GM19025 (cell line): ENCODE results near the gene B4GALNT3.
A peak's percentile ranks its signal among the peaks of the same experiment; 100 is the strongest.

Experiments used
- ATAC-seq: cut with Tn5 transposase; IDR thresholded peaks from one replicate; pipeline ENCODE4 v1.9.1; 2021; ENCODE audit warnings: mild to moderate bottlenecking, low read depth, moderate library complexity; ENCODE audit not compliant: unreplicated experiment

Gene B4GALNT3

DNA sequence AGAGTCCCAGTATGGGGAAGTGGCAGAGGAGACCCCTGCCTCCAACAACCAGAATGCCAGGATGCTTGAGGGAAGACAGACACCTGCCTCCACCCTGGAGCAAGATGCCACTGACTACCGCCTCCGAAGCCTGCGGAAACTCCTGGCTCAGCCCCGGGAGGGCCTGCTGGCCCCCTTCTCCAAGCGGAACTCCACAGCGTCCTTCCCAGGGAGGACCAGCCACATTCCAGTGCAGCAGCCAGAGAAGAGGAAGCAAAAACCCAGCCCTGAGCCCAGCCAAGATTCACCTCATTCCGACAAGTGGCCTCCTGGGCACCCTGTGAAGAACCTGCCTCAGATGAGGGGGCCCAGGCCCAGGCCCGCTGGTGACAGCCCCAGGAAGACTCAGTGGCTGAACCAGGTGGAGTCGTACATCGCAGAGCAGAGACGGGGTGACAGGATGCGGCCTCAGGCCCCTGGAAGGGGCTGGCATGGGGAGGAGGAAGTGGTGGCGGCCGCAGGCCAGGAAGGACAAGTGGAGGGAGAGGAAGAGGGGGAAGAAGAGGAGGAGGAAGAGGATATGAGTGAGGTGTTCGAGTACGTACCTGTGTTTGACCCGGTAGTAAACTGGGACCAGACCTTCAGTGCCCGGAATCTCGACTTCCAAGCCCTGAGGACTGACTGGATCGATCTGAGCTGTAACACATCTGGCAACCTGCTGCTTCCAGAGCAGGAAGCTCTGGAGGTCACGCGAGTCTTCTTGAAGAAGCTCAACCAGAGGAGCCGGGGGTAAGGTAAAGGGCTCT lies 93.7 kb downstream of the B4GALNT3 start:
- ATAC-seq, result no peak

GRCh38 chr12:554001-554285 lies 94.2 kb downstream of the B4GALNT3 start:
- no peak for ATAC-seq

DNA sequence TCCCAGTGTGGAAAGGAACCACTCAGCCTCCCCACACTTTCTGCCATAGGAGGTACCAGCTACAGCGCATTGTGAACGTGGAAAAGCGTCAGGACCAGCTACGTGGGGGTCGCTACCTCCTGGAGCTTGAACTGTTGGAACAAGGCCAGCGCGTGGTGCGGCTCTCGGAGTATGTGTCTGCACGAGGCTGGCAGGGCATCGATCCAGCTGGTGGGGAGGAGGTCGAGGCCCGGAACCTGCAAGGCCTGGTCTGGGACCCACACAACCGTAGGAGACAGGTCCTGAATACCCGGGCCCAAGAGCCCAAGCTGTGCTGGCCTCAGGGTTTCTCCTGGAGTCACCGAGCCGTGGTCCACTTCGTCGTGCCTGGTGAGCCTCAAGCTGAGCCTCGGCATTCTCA lies 96.8 kb downstream of the B4GALNT3 start:
- no peak for ATAC-seq

- no peak for ATAC-seq
Observed at GRCh38 chr12:558580-558979, 98.8 kb downstream of the B4GALNT3 start.

DNA sequence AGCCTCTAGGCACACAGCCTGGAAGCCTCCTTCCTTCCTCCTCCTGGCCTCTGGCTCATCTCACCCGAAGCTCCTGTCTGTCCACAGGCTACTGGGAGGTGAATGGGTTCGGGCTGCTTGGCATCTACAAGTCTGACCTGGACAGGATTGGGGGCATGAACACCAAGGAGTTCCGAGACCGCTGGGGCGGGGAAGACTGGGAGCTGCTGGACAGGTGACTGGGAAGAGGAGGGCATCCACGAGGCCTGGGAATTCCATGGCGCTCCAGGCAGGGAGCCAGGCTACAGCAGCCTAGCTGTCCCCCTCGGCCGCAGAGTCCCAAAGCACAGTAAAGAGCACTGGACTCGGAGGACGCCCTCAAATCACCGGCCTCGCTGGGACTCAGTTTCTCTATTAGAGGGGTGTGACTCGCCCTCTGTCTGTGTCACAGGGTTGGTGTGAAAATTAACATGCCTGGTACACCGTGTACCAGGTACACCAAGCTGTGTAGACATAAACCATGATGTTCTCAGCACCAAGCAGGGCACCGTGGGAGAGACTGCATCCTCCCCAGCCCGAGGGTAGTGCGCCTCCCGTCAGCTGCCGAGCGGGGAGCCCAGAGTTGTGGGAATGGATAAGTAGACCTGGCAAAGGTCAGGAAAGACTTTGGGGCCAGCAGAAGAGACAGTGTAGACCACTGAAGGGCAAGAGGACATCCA lies 99.6 kb downstream of the B4GALNT3 start:
- no peak for ATAC-seq

DNA sequence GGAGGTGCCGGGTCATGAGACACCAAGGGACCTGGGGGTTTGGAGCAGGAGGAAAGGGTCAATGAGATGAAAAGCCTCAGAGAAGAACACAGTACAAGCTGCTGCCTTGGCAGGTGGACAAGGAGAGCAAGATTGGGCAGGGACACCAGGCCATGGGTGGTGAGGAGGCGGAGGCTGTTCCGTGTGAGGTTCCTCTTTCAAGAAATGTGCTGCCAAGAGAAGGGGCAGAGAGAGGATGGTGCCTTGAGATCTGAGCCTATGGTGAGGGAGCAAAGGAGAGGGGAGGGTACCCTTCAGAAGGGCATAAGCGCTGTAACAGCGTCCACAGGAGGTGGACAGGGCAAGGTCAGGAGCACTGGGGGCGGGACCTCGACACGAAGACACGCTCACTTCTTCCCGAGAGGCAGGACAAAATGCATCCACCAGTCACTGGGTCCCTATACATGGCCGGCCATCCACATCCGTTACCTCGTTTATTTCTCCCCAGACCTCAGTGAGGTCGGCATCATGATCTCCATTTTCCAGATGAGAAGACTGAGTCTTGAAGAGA lies 100.2 kb downstream of the B4GALNT3 start:
- no peak for ATAC-seq

DNA sequence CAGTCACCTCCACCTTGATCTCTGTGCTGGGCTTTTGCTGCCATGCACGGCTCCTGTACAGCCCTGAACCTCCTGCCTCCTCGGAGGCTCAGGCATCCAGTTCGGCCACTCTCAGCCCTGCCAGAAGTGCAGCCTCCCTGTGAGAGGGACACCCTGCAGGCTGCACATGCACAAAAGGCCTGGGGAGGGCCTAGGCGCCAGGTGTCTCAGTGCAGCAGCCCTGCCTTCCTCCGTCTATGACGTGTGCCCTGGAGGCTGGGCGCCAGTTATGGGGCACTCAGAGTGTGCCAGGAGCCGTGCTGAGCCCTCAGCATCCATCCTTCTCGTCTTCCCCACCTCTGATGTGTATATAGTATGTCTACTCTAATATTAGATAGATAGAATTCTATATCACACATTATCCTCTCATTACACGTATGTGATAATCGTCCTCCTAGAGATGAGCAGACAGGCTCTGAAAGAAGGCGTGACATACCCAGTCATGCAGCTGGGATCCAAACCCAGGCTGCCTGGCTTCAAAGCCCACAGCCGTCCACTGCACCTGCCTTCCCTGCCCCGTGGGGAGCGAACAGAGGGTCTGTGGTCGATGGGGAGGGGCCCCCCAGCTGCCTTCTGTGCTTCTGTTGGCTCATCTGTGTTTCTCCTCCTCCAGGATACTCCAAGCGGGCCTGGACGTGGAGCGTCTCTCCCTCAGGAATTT lies 101.1 kb downstream of the B4GALNT3 start:
- no peak for ATAC-seq

DNA sequence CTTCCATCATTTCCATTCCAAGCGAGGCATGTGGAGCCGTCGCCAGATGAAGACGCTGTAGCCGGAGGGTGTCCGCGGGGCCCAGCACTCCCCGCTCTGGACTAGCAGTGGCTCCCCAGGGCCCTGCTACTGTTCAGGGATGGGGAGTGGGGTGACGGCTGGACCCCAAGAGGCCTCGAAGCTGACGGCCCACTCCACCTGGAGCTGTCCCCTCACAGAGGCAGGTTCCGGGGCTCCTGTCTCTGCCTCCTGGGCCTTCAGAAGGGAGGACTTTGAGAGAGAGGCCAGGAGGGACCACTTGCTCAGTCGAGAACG lies 101.6 kb downstream of the B4GALNT3 start:
- no peak for ATAC-seq

- ATAC-seq, result no peak
Observed at GRCh38 chr12:561908-562593, 102.3 kb downstream of the B4GALNT3 start.

DNA sequence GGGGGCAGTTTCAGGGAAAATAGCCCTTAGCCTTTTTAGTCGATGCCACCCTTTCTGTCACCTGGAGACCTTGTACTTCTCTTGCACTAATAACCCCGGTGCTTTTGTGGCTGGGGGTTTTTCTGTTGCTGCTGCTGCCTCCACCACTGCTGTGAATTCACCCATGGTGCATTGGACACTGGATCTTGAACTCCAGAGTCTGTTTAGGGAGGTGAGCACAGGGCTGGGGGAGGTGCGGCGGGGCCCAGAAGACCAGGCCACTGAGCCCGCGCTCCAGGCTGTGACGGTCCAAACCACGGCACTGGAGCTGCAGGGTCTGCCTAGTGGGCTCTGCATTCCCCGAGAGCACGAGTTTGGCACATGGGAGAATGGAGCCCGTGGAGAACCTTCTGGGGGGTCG lies 102.9 kb downstream of the B4GALNT3 start:
- ATAC-seq, result no peak

DNA sequence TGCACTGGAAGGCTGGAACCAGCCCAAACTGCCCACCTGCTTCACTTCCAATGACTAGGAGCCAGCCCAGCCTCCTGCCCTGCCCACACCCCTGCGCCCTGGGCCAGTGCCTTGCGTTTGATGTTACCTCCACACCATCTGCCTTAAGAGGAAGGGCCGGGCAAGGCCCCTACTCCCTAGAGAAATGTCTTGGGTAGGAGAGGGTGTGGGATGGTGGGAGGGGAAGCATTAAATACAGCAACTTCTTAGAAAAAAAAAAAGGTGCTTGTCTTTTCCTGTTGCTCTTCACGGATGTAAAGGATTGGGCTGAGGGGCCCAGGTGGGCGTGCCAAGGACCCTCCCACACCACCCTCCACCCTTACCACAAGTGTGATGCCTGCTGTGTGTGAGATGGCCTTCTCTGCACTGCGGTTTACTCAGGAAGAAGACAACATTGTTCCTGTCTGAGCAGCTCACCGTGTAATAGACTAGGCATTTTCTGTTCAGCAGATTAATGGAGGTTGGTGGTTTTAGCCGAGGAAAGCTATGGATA lies 103.6 kb downstream of the B4GALNT3 start:
- no peak for ATAC-seq

DNA sequence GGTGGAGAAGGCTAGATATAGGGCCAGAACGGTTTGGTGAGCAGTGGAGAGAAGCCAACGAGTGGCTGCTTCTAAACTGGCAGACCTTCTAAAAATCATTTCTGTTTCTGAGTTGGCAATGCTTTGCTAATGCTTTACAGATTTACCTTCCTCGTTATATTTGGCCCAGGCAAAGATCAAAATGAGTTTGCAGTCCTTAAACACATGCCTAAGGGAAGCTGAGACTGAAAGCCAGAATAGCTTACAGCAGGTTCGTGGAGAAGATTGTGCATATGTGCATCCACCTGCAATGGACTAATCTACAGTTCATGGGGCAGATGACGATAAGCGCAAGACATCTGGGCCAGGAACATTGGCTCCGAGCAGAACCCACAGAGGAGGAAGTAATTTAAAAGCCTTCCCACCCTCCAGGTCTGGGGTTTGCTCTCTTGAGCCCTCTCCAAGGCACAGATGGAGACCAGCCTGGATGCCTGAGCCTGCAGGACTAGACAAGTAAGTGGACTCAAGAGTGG lies 104.1 kb downstream of the B4GALNT3 start:
- no peak for ATAC-seq

DNA sequence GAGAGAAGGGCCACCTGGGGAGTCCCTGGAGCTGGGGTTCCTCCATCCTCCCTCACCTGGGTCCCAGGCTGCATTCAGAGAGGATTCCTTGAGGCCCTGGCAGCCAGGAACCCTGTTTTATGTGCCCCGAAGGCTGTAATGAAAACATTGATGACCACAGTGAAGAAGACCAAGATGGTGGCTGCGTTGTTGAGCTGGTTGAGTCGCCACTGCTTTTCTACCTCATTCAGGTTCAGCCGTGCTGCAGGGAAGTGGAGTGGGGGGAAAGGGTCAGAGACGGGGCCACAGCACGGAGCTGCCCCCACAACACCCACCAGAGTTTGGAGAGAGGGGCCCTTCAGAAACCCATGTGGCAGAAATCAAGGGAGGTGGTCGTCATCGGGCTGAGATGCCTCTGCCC lies 105.4 kb downstream of the B4GALNT3 start:
- no peak for ATAC-seq

DNA sequence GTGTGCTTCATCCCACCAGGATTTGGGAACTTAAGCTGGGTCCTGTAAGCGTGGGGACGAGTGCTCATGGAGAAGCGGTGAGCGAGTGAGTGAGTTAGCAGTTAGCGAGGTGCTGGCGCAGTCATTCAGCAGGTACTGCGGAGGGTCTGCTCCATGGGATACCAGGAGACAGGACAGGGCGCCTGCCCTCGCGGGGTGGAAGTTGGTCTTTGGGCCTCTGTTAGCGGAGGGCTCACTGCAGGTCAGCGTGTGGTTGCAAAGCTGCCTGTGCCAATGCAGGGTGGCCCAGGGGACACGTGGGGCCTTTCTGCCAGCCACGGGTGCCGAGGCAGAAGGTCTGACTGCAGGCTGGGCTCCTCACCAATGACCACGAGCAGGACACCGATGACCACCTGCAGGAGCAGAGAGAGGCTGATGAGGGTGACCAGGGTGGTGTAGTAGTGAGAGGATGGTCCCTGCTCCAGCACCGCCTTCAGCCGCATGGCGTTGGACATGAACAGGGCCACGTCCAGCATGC lies 105.9 kb downstream of the B4GALNT3 start:
- ATAC-seq, result no peak

DNA sequence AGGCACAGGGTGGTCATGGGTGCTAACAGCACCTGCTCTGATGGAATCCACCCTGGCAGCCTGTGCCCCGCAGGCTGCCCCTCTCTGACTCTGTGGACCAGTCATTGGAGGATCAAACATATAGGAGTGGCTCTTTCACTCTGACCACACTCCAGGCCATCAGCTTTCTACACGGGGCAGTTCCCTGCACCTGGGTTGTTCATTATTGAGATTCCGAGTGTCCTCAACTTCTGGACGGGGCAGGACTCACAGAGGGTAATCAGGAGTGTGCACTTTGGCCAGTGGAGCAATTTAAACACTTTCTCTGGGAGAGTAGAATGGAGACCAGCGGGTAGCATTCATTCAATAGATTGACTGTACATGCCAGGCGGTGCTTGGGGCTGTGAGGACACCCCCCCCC lies 108.7 kb downstream of the B4GALNT3 start:
- ATAC-seq, result no peak

GRCh38 chr12:569091-569676 lies 109.4 kb downstream of the B4GALNT3 start:
- no peak for ATAC-seq

- peak; percentile 60 for ATAC-seq
Observed at GRCh38 chr12:569803-570434, 110.2 kb downstream of the B4GALNT3 start.

DNA sequence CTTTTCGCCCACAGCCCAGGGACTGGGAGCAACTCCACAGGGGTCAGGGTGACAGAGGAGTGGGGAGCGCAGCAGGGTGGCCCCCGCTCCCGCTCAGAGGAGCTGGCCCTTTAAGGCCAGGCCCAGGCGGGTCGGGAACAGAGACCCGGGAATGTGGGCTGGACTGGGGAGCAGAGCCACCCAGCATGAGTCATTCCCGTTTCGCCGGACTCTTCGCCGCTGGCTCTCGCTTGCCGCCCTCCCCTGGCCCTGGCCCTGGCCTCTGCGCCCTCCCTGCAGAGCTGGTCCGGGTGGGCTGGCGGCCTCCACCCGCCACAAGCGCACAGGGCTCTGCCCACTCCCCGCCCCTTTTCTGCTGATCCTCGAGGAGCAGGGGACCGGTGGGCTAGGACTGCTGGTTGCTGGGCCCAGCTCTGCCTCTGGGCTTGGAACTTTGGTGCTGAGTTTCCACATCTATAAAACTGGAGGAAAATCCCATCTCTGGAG lies 110.7 kb downstream of the B4GALNT3 start:
- ATAC-seq, result no peak
